A172 (cell line): ENCODE data around the gene VAV3. TPM values are rescaled to one million over a fixed set of nuclear protein-coding genes. Genes with fewer than 3 reads are reported as not detected.
A peak's percentile ranks its signal among the peaks of the same experiment; 100 is the strongest.
"Not testable (repeated sequence)": the region's sequence is repeated elsewhere in the genome, so short reads cannot be mapped to it uniquely, and the experiment has no call there.

Source experiments
- DNase-seq: peaks from one replicate; pipeline ENCODE4 v3.0.0-alpha.2; 2015; ENCODE audit warnings: low spot score
- total RNA-seq: library from RNA; depleted of rRNA; stranded (reverse); fragments of >200 nt; shearing (Covaris generic); gene quantifications from 2 replicates; pipeline ENCODE4 v1.2.3, GENCODE V29; 2014

Gene VAV3
- total RNA-seq, 1 experiment from 2014 or later: 0.88 TPM

GRCh38 chr1:107740579-107740978 lies 224.4 kb downstream of the VAV3 start:
- DNase-seq: no peak

GRCh38 chr1:107739651-107740050 lies 225.3 kb downstream of the VAV3 start:
- no peak for DNase-seq

- DNase-seq: no peak
These were observed 225.8 kb downstream of the VAV3 start for GRCh38 chr1:107739201-107739600.

DNA sequence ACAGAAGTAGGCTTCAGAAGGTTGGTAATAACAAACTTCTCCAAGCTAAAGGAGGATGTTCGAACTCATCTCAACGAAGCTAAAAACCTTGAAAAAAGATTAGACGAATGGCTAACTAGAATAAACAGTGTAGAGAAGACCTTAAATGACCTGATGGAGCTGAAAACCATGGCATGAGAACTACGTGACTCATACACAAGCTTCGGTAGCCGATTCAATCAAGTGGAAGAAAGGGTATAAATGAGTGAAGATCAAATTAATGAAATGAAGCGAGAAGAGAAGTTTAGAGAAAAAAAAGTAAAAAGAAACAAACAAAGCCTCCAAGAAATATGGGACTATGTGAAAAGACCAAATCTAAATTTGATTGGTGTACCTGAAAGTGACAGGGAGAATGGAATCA lies 231.6 kb downstream of the VAV3 start:
- DNase-seq: not testable (repeated sequence)

DNA sequence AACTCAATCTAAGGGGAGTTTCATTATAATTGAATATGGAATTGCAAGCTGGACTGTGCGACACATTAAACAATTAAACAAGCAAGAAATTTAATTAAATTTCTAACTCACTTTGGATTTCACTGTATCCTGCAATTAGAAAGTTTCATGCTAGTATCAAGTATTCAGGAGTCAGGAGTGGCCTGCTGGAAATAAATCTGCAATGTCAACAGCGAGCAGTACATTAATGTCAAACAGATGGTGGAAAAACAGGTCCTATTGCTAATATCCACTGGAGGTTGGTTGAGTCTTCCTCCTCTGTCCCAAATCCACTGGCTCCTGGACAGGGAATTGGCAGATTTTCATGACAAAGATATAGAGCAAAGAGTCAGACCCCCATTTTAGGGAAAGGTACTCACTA lies 237.1 kb downstream of the VAV3 start:
- no peak for DNase-seq

- no peak for DNase-seq
These were observed 238.1 kb downstream of the VAV3 start for GRCh38 chr1:107726860-107727259.

DNA sequence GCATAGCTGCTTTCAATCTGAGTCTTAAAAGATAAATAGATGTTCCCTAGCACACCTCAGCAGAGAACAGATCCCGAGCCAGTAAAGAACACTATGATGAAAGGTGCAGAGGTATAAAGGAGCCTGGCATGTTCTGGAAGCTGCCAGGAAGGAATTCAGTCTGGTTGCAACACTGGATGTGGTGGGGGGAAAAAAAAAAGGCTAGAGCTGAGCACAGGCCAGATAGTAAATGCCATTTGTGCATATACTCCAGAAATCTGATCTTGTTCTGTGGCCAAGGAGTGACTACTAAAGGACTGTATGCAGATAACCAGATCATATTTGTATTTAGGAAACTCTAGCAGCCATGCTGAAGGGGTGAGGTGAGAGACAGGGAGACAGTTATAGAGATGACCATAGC lies 240.3 kb downstream of the VAV3 start:
- DNase-seq: no peak

DNA sequence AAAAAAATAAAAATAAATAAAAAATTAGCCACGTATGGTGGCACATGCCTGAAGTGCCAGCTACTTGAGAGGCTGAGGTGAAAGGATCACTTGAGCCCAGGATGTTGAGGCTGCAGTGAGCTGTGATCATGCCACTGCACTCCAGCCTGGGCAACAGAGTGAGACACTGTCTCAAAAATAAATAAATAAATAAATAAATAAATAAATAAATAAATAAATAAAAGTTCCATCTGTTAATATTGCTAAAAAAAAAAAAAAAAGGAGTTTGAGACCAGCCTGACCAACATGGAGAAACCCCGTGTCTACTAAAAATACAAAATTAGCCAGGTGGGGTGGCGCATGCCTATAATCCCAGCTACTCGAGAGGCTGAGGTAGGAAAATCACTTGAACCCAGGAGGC lies 244.8 kb downstream of the VAV3 start:
- not testable (repeated sequence) for DNase-seq

- DNase-seq: no peak
These were observed 255.0 kb downstream of the VAV3 start for GRCh38 chr1:107710005-107710404.

GRCh38 chr1:107707111-107707510 lies 257.9 kb downstream of the VAV3 start:
- DNase-seq: no peak

DNA sequence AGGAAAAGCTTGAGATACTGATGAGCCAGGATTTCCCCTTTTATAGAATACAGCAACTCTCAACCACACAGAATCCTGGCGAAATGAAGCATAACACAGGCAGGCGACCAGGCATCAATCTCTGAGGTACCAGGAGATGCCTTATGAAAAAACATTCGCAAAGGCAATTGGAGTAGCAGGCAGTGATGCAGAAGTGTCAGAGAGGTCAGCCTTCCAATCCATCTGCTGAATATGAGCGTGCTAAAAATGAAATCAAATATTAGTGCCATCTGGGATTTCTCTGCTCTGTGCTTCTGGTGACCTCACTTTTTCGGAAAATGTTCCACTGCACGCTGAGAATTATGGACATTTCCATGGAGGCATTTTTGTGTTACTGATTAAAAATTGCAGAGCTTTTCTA lies 258.8 kb downstream of the VAV3 start:
- DNase-seq: no peak

DNA sequence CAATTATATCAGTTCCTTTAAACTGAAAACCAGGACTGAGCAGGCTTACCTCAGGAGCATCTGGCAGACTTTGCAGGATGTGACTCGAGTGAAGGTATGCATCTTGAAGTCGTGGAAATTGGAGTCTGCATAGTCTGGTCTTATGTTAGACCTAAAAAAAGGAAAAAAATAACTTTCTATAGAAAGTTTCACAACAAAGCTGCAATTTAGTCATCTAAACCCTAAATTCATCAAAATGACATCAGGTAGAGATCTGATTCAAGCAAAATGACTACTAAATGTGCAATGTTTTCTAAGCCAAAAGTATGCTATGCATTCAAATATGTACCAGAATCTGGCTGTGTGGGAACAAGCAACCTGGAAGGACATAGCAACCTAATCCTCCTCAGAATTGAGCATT lies 260.1 kb downstream of the VAV3 start:
- no peak for DNase-seq

- no peak for DNase-seq
These were observed 261.9 kb downstream of the VAV3 start for GRCh38 chr1:107702946-107703571.

DNA sequence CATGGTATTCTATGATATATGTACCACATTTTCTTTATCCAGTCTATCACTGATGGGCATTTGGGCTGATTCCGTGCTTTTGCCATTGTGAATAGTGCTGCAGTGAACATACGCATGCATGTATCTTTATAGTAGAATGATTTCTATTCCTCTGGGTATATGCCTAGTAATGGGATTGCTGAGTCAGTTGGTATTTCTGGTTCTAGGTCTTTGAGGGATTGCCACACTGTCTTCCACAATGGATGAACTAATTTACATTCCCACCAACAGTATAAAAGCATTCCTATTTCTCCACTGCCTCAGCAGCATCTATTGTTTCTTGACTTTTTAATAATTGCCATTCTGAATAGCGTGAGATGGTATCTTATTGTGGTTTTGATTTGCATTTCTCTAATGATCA lies 264.3 kb downstream of the VAV3 start:
- not testable (repeated sequence) for DNase-seq

DNA sequence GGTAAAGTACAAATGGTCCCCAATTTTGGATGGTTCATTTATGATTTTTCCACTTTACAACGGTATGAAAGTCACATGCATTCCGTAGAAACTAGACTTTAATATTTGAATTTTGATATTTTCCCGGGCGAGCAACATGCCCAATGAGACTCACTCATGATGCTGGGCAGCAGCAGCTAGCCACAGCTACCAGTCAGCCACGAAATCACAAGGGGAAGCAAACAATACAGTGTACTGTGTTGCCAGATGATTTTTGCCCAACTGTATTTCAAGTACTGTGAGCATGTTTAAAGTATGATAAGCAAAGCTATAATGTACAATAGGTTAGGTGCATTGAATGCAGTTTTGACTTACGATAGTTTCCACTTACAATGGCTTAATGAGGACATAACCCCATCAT lies 266.8 kb downstream of the VAV3 start:
- no peak for DNase-seq

- DNase-seq: peak; percentile 44
These were observed 269.6 kb downstream of the VAV3 start for GRCh38 chr1:107695341-107695740.

DNA sequence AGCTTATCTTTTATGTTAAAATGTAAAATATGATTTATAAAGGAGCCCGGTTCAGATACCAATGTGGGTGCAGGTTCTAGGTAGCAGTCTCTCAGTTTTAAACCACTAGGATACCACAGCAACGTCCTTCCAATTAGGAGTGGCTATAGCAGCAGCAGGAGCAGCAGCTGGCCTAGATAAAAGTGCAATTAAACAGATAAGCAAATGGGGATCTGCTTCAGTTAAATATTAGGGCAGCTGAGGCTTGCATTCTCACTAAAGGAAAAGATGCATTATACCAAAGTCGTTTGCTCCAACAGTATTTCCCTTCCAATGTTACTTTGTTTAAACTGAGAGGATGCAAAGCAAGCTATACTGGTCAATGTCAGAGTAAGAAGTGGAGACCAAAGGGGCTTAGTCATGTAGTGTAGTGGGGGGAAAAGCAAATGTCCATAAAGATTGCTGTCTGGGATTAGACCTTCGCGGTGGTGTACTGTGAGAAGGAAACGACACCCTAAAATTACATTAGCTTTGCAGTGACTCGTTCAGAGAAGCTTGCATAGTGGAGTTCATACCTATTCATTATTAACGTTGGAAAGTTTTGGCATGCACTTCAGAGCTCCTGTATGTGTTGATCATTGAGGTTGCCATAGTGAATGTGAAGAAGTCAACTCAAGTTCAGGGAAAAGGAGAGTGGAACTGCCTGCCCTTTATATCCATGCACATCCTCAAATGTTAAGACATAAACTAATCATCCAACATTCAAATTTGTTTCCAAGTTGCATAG lies 272.2 kb downstream of the VAV3 start:
- DNase-seq: no peak

DNA sequence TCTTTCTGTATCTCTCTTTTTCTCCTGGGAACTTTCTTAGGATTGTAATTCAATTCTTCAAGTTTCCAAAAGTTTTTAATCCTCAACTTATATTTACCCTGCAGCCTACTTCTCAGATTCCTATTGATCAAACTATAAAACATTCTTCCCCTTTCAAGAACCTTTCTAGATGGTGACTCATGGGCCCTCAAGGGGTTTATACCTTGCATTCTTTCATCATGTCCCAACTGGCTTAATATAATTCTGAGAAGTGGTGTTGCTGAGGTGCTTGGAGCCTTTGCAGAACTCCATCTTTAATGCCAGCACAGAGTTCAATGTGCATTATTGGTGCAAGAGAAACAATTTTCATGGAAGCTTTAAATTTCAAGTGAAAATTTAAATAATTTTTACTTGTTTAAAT lies 273.4 kb downstream of the VAV3 start:
- no peak for DNase-seq

- no peak for DNase-seq
These were observed 274.5 kb downstream of the VAV3 start for GRCh38 chr1:107690491-107690890.

DNA sequence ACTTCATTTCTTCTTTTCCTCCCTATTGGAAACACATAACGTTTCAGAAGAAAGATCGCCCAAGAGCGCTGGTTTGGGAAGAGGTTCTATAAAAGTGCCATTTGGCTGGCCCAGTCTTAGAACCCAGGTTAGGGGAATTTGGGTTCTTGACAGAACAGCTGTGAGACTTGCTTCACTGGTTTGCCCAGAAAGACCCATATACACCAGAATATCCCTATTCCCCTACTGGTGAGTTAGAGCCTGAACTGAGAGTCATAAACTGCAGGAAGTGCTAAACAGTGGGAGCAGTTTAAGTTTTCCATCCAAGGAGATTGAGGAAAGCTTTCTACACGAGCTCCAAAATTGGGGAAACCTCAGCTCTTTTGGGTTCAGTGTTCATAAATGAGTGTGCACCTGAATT lies 275.2 kb downstream of the VAV3 start:
- DNase-seq: no peak

DNA sequence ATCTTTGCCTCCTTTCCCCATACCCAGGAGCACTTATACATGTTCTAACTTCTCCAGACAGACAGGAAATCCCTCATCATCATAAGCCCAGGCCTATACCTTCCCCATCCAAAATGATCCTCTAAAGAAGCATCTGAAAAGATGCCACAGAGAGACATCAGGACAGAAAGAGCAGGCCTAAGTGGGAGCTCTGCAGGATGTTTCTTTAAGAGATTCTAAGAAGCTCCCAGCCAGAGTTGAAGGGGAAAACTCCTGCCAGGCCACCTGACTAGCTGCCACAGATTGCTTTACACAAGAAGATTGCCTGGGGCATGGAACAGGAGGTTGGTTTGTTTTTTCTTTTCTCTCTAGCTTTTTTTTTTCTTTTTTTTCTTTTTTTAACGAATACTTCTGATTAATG lies 275.8 kb downstream of the VAV3 start:
- no peak for DNase-seq

DNA sequence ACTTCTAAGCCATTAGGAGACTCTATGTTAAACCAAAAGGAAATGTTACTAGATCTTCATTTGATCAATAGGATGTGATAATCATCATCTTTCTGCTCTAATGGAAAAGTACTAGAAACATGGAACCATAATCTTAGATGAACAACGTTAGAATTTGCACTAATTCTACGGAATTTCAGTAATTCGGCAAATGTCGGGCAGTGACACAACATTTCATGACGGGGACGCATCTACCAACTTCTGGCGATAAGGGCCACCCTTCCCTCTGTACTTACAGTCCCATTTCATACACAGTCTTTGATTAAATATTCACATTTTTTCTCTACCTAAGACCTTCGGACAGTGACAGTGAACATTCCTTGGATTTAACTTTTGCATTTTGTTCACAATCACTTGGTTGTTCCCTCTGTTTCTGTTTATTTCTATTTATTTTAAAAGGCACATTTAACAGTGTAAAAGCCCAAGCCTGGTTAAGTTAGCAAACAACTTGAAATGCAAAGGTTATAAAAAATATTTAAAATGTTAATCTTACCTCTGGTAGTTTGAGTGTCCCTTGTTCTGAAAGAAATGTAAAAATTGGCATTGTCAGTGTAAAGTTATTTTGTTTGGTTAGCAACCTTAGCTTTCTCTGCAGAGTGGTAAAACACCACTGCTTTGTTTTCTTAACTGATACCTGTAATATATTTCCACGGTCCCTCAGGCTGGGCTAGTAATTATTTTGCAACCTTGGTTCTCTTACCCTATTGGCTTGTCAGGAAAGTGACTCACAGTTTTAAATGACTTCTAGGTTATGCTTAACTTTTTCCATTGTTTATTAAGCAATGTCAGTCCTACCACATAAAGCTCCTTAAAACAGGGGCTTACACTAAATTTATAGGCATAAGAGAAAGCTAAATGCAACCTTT lies 276.9 kb downstream of the VAV3 start:
- DNase-seq: peak; percentile 27

GRCh38 chr1:107683683-107684082 lies 281.3 kb downstream of the VAV3 start:
- DNase-seq: no peak
